ENCODE measurements around the gene MRPL36.

GRCh38 chr5:1846583-1846982 lies 46.9 kb upstream of the MRPL36 start:
- TF ChIP-seq POLR2A (IDR thresholded peaks at IDR 0.05) = no peak
- no peak for TF ChIP-seq CTCF (IDR thresholded peaks at IDR 0.05)
- no peak for TF ChIP-seq POLR2AphosphoS5 (IDR thresholded peaks at IDR 0.05)
- no peak for TF ChIP-seq EP300 (IDR thresholded peaks at IDR 0.05)
